Parathyroid adenoma (tissue), 2 donors: ENCODE results near the gene DBNDD1.

Experiments used
- H2AFZ ChIP-seq: fragments of 300-600 bp; sonication (generic); one replicate; pipeline ENCODE4 v1.7.0; 2017; ENCODE audit warnings: antibody characterized with exemption, mild to moderate bottlenecking
- H3K27ac ChIP-seq: fragments of 300-600 bp; sonication (generic); one replicate; pipeline ENCODE4 v1.7.0; 2017
- H3K27me3 ChIP-seq: fragments of 300-600 bp; sonication (generic); one replicate; pipeline ENCODE4 v1.7.0; 2017; ENCODE audit warnings: low read length; ENCODE audit not compliant: control insufficient read depth, insufficient read depth
- H3K36me3 ChIP-seq: fragments of 300-600 bp; sonication (generic); one replicate; pipeline ENCODE4 v1.7.0; 2017; ENCODE audit warnings: low read length; ENCODE audit not compliant: control insufficient read depth, insufficient read depth
- H3K4me1 ChIP-seq: fragments of 300-600 bp; sonication (generic); one replicate; pipeline ENCODE4 v1.7.0; 2017; ENCODE audit warnings: control low read depth
- H3K4me2 ChIP-seq: fragments of 300-600 bp; sonication (generic); one replicate; pipeline ENCODE4 v1.7.0; 2017; ENCODE audit warnings: low read length
- H3K4me3 ChIP-seq: fragments of 300-600 bp; sonication (generic); one replicate; pipeline ENCODE4 v1.7.0; 2017; ENCODE audit warnings: low read depth, low read length
- H3K79me2 ChIP-seq: fragments of 300-600 bp; sonication (generic); one replicate; pipeline ENCODE4 v1.7.0; 2017; ENCODE audit warnings: control low read depth
- H3K9ac ChIP-seq: fragments of 300-600 bp; sonication (generic); one replicate; pipeline ENCODE4 v1.7.0; 2017; ENCODE audit warnings: mild to moderate bottlenecking
- H3K9me3 ChIP-seq: fragments of 300-600 bp; sonication (generic); one replicate; pipeline ENCODE4 v1.7.0; 2017; ENCODE audit warnings: low read length; ENCODE audit not compliant: control insufficient read depth
- TF ChIP-seq, protein P1 (sequence below): fragments of 300-600 bp; sonication (generic); IDR thresholded peaks from one replicate; pipeline ENCODE4 v1.7.0; 2017; ENCODE audit warnings: antibody characterized with exemption, mild to moderate bottlenecking
- donor health status: primary hyperparathyroidism.

Gene DBNDD1

DNA sequence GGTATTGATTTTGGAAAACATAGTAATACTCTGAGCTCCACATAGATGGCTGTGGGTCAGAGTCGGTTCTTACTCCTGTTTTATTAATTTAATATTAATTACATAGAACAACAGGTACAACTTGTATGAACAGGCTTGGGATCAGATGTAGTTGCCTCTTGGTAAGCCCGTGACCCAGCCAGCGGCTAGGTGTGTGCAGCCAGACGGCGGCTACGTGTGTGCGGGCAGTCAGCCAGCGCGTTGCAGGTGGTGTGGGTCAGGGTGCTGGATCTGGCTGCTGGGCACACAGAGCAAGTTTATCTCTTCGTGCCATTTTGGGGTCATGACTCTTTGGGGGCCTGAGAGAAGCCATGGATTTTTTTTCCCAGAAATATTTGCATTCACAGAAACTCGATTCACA lies 30.3 kb downstream of the DBNDD1 start:
- TF ChIP-seq, protein P1, sequence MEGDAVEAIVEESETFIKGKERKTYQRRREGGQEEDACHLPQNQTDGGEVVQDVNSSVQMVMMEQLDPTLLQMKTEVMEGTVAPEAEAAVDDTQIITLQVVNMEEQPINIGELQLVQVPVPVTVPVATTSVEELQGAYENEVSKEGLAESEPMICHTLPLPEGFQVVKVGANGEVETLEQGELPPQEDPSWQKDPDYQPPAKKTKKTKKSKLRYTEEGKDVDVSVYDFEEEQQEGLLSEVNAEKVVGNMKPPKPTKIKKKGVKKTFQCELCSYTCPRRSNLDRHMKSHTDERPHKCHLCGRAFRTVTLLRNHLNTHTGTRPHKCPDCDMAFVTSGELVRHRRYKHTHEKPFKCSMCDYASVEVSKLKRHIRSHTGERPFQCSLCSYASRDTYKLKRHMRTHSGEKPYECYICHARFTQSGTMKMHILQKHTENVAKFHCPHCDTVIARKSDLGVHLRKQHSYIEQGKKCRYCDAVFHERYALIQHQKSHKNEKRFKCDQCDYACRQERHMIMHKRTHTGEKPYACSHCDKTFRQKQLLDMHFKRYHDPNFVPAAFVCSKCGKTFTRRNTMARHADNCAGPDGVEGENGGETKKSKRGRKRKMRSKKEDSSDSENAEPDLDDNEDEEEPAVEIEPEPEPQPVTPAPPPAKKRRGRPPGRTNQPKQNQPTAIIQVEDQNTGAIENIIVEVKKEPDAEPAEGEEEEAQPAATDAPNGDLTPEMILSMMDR: no peak
- Histone ChIP-seq H3K27ac (no peak overlapping the region), H3K79me2 (no peaks in the 10 kb centered on the region), H3K36me3 (no peaks in the 10 kb centered on the region), H3K27me3 (no peaks in the 10 kb centered on the region), H2AFZ (no peak overlapping the region), H3K9ac (no peak overlapping the region), H3K4me2 (no peak overlapping the region), H3K9me3 (no peaks in the 10 kb centered on the region), H3K4me3 (no peak overlapping the region), H3K4me1 (no peaks in the 10 kb centered on the region)

DNA sequence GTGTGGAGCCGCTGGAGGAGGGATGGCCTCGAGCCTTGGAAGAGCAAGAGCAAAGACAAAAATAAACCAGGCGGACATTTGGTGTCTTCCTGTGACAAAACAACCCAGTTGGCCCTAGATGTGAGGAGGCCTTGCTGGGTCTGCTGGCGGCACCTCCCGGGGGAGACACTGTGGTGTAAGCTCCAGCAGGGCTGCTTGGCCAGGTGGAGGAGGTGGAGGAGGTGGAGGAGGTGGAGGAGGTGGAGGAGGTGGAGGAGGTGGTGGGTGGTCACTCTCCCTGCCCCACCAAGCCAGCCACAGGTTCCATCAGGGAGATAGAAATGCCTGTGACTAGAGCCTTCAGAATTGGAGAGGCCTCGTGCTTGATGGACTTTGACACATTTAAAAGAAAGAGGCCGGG lies 32.1 kb downstream of the DBNDD1 start:
- H3K4me1 ChIP-seq: no peaks in the 10 kb centered on the region
- no peaks in the 10 kb centered on the region for H3K79me2 ChIP-seq
- no peaks in the 10 kb centered on the region for H3K9me3 ChIP-seq
- TF ChIP-seq, protein P1: no peak
- H3K36me3 ChIP-seq: no peaks in the 10 kb centered on the region
- no peak overlapping the region for H3K4me2 ChIP-seq
- H3K9ac ChIP-seq: no peak overlapping the region
- H3K4me3 ChIP-seq: no peak overlapping the region
- no peak overlapping the region for H3K27ac ChIP-seq
- no peaks in the 10 kb centered on the region for H3K27me3 ChIP-seq
- H2AFZ ChIP-seq: no peak overlapping the region

DNA sequence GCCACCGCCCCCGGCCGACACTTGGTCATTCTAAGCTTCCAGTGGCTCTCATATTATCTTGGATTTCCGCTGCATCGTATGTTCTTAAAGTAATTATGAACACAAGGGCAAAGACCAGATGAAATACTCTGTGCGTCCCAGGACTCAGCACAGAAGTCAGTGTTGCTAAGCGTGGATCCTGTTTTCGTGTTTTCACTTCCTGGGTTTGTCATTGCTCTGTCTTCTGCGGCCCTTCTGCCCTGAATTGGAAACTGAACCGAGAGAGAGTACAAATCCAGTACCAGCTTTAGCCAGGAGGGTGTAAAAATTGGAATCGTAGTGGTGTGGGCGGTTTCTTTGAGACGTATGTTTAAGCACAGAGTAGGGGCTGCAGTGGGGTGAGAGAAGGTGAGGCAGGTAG lies 32.7 kb downstream of the DBNDD1 start:
- H2AFZ ChIP-seq: no peak overlapping the region
- H3K4me2 ChIP-seq: no peak overlapping the region
- TF ChIP-seq, protein P1: no peak
- no peak overlapping the region for H3K4me3 ChIP-seq
- no peaks in the 10 kb centered on the region for H3K27me3 ChIP-seq
- no peaks in the 10 kb centered on the region for H3K4me1 ChIP-seq
- no peaks in the 10 kb centered on the region for H3K79me2 ChIP-seq
- no peak overlapping the region for H3K27ac ChIP-seq
- no peaks in the 10 kb centered on the region for H3K36me3 ChIP-seq
- H3K9me3 ChIP-seq: no peaks in the 10 kb centered on the region
- no peak overlapping the region for H3K9ac ChIP-seq

DNA sequence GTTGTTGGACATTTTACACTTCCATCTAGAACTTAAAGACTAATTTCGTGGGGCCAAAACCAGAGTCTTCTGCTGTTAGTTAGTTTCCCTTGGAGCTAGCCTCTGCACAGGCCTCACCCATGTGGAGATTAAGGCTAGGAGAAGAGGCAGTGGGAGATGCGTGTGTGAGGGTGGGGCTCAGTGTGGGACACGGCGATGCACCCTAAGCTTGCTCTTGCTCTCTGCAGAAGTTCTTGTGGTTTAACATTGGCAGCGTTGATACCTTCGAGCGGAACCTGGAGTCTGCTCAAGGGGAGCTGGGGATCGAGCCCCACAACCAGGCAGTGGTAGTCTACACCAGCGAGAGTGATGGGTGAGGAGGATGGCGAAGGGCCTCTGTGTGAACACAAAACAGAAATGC lies 34.0 kb downstream of the DBNDD1 start:
- no peaks in the 10 kb centered on the region for H3K79me2 ChIP-seq
- H2AFZ ChIP-seq: no peak overlapping the region
- H3K9ac ChIP-seq: no peak overlapping the region
- no peaks in the 10 kb centered on the region for H3K4me1 ChIP-seq
- TF ChIP-seq, protein P1: no peak
- H3K4me2 ChIP-seq: no peak overlapping the region
- no peak overlapping the region for H3K27ac ChIP-seq
- no peaks in the 10 kb centered on the region for H3K9me3 ChIP-seq
- no peaks in the 10 kb centered on the region for H3K36me3 ChIP-seq
- no peak overlapping the region for H3K4me3 ChIP-seq
- no peaks in the 10 kb centered on the region for H3K27me3 ChIP-seq

DNA sequence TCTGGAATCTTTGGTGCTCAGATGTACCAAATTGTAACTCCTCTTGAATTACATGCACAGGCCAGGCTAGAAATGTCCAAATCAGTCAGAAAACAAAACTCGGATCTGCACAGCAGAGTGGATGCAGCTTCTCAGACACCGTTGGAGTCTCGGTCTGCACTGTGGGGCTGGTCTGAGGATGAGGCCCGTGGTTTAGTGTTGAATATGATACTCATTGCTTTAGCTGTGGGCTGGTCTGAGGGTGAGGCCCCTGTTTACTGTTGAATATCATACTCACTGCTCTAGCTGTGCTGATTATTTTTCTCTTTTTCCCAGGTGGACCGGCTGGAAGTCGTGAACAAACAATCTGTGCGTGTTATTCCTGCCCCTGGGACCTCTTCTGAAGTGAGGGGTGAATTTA lies 35.0 kb downstream of the DBNDD1 start:
- Histone ChIP-seq H3K9me3 (no peaks in the 10 kb centered on the region), H3K79me2 (no peaks in the 10 kb centered on the region), H3K27ac (no peak overlapping the region), H3K27me3 (no peaks in the 10 kb centered on the region), H3K4me2 (no peak overlapping the region), H3K36me3 (no peaks in the 10 kb centered on the region), H2AFZ (no peak overlapping the region), H3K9ac (no peak overlapping the region), H3K4me1 (no peaks in the 10 kb centered on the region), H3K4me3 (no peak overlapping the region)
- TF ChIP-seq, protein P1: no peak
